H1 (cell line): ENCODE measurements around the gene PRXL2B. TPM values are rescaled to one million over a fixed set of nuclear protein-coding genes. Genes with fewer than 3 reads are reported as not detected.
"Not testable (repeated sequence)": the region's sequence is repeated elsewhere in the genome, so short reads cannot be mapped to it uniquely, and the experiment has no call there.

ENCODE experiments used
- CTCF ChIA-PET: fragments of 300-600 bp; sonication (Branson Sonifier 250); formaldehyde crosslinking; loops from one replicate; lab custom pipeline; 2021; ENCODE audit not compliant: partially characterized antibody; lab: Charles Lee
- POLR2A ChIA-PET: fragments of 300-600 bp; sonication (Branson Sonifier 250); formaldehyde crosslinking; loops from one replicate; lab custom pipeline; 2021; ENCODE audit warnings: inconsistent platforms; ENCODE audit not compliant: partially characterized antibody; lab: Charles Lee
- DNase-seq, 2 experiments: peaks; one replicate each; pipeline versions ENCODE4 v3.0.0 to v3.0.0-alpha.2; 2010 to 2022; ENCODE audit warnings: low spot score in 2 of 2, low read depth in 1 of 2, mixed read lengths in 1 of 2
- FAIRE-seq: peaks from 2 replicates; lab custom pipeline; 2011; peaks lifted over from hg19 to GRCh38; lab: Jason Lieb, UNC
- H2AFZ ChIP-seq: 2 replicates; pipeline ENCODE4 v1.8.1; 2012; ENCODE audit warnings: low read length, inconsistent platforms
- H2AK5ac ChIP-seq: 2 replicates; pipeline ENCODE4 v1.6.1; 2013; ENCODE audit warnings: low read depth, low read length
- H2BK120ac ChIP-seq: replicated peaks from 2 replicates; pipeline ENCODE3; 2013; ENCODE audit warnings: low read depth, low read length, inconsistent platforms
- H2BK12ac ChIP-seq: 2 replicates; pipeline ENCODE4 v1.6.1; 2013; ENCODE audit warnings: low read depth, low read length
- H2BK15ac ChIP-seq: 2 replicates; pipeline ENCODE4 v1.6.1; 2013; ENCODE audit warnings: low read length
- H2BK20ac ChIP-seq: 2 replicates; pipeline ENCODE4 v1.6.1; 2013; ENCODE audit warnings: low read length
- H2BK5ac ChIP-seq: 2 replicates; pipeline ENCODE4 v1.6.1; 2013; ENCODE audit warnings: low read depth, low read length
- H3K14ac ChIP-seq: 2 replicates; pipeline ENCODE4 v1.6.1; 2013; ENCODE audit warnings: inconsistent platforms; ENCODE audit not compliant: insufficient read length
- H3K18ac ChIP-seq: 2 replicates; pipeline ENCODE4 v1.6.1; 2013; ENCODE audit warnings: low read length; ENCODE audit errors: extremely low read depth
- H3K23ac ChIP-seq: 2 replicates; pipeline ENCODE4 v1.6.1; 2013; ENCODE audit warnings: inconsistent platforms; ENCODE audit not compliant: insufficient read length
- H3K23me2 ChIP-seq: 2 replicates; pipeline ENCODE4 v1.6.1; 2013; ENCODE audit warnings: low read depth, low read length
- H3K27ac ChIP-seq: 2 replicates; pipeline ENCODE4 v1.6.1; 2011; ENCODE audit warnings: low read depth, low read length, inconsistent platforms
- H3K27me3 ChIP-seq, 4 experiments: replicated peaks in 1 of 4; 1 replicate in 1 of 4; 2 replicates in 3 of 4; pipeline versions ENCODE4 v1.6.1 to v1.8.1; 2011 to 2013; ENCODE audit warnings: low read length in 3 of 4, mild to moderate bottlenecking in 3 of 4, inconsistent platforms in 2 of 4, mixed read lengths in 2 of 4, moderate library complexity in 1 of 4; ENCODE audit not compliant: control insufficient read depth in 3 of 4, insufficient read depth in 3 of 4; ENCODE audit errors: extremely low read depth in 1 of 4
- H3K36me3 ChIP-seq, 4 experiments: 2 replicates each; pipeline versions ENCODE4 v1.6.1 to v1.8.1; 2011 to 2013; ENCODE audit warnings: mild to moderate bottlenecking in 4 of 4, low read length in 3 of 4, moderate library complexity in 2 of 4, control low read depth in 1 of 4, inconsistent platforms in 1 of 4; ENCODE audit not compliant: insufficient read depth in 4 of 4, control insufficient read depth in 2 of 4
- H3K4ac ChIP-seq: replicated peaks from 2 replicates; pipeline ENCODE3; 2013; ENCODE audit warnings: low read length, low read depth, mixed read lengths, inconsistent platforms; ENCODE audit not compliant: insufficient read length
- H3K4me1 ChIP-seq, 4 experiments: replicated peaks in 1 of 4; 1 replicate in 1 of 4; 2 replicates in 3 of 4; pipeline versions ENCODE4 v1.6.1 to v1.8.1; 2011 to 2013; ENCODE audit warnings: low read length in 3 of 4, inconsistent platforms in 2 of 4, mixed read lengths in 1 of 4; ENCODE audit not compliant: insufficient read depth in 4 of 4, control insufficient read depth in 3 of 4
- H3K4me2 ChIP-seq, 2 experiments: 2 replicates each; pipeline versions ENCODE4 v1.6.1 to v1.8.1; 2011 to 2013; ENCODE audit warnings: low read depth in 2 of 2, low read length in 2 of 2, control low read depth in 1 of 2, inconsistent platforms in 1 of 2, mild to moderate bottlenecking in 1 of 2; ENCODE audit not compliant: insufficient read depth in 1 of 2
- H3K4me3 ChIP-seq, 4 experiments: fragments of 200-600, 300-600 bp in 1 of 4; sonication (generic), shearing (Covaris generic), sonication (Bioruptor Twin) in 1 of 4; 2 replicates each; pipeline versions ENCODE4 v1.5.1 to v1.8.1; 2011 to 2016; ENCODE audit warnings: low read length in 4 of 4, low read depth in 3 of 4, control low read depth in 2 of 4, inconsistent platforms in 2 of 4, mild to moderate bottlenecking in 2 of 4, mixed read lengths in 1 of 4, moderate library complexity in 1 of 4; ENCODE audit not compliant: insufficient read depth in 2 of 4; ENCODE audit errors: extremely low read depth in 1 of 4
- H3K56ac ChIP-seq: replicated peaks from 2 replicates; pipeline ENCODE3; 2013; ENCODE audit warnings: low read depth, mild to moderate bottlenecking, mixed read lengths, low read length, inconsistent platforms; ENCODE audit not compliant: insufficient read length
- H3K79me1 ChIP-seq: 2 replicates; pipeline ENCODE4 v1.6.1; 2013; ENCODE audit warnings: low read depth, low read length, control low read depth
- H3K79me2 ChIP-seq, 2 experiments: 2 replicates each; pipeline versions ENCODE4 v1.6.1 to v1.8.1; 2012 to 2013; ENCODE audit warnings: low read length in 2 of 2, mild to moderate bottlenecking in 2 of 2, inconsistent platforms in 1 of 2; ENCODE audit not compliant: insufficient read depth in 2 of 2, control insufficient read depth in 1 of 2
- H3K9ac ChIP-seq, 4 experiments: replicated peaks in 1 of 4; 1 replicate in 1 of 4; 2 replicates in 3 of 4; pipeline versions ENCODE4 v1.6.1 to v1.8.1; 2011 to 2013; ENCODE audit warnings: low read depth in 3 of 4, low read length in 3 of 4, control low read depth in 2 of 4, mild to moderate bottlenecking in 2 of 4, moderate library complexity in 2 of 4, inconsistent platforms in 1 of 4; ENCODE audit errors: extremely low read depth in 1 of 4
- H3K9me3 ChIP-seq, 2 experiments: 2 replicates each; pipeline versions ENCODE4 v1.6.1 to v1.8.1; 2012 to 2013; ENCODE audit warnings: mild to moderate bottlenecking in 2 of 2, moderate library complexity in 2 of 2, control low read depth in 1 of 2, inconsistent platforms in 1 of 2, low read depth in 1 of 2, low read length in 1 of 2, mixed read lengths in 1 of 2; ENCODE audit not compliant: insufficient read depth in 2 of 2
- H4K20me1 ChIP-seq, 2 experiments: replicated peaks in 1 of 2; 2 replicates each; pipeline versions ENCODE3 to v1.8.1; 2011 to 2013; ENCODE audit warnings: inconsistent platforms in 2 of 2, low read length in 2 of 2, mild to moderate bottlenecking in 1 of 2; ENCODE audit not compliant: insufficient read depth in 2 of 2, control insufficient read depth in 1 of 2
- H4K5ac ChIP-seq: 2 replicates; pipeline ENCODE4 v1.6.1; 2013; ENCODE audit warnings: low read length, low read depth, mixed read lengths, inconsistent platforms; ENCODE audit not compliant: insufficient read length
- H4K8ac ChIP-seq: 2 replicates; pipeline ENCODE4 v1.8.0; 2013; ENCODE audit warnings: mild to moderate bottlenecking, moderate library complexity, low read length, inconsistent platforms; ENCODE audit not compliant: insufficient read depth; ENCODE audit errors: extremely low read depth
- H4K91ac ChIP-seq: replicated peaks from 2 replicates; pipeline ENCODE3; 2013; ENCODE audit warnings: low read length, mixed read lengths, inconsistent platforms; ENCODE audit not compliant: insufficient read length
- WGBS, 2 experiments: shearing (Covaris generic) in 1 of 2; methylation state at CpG; one replicate each; pipeline versions ENCODE4 v1.1.6 to v1.1.7; 2013 to 2015; ENCODE audit warnings: low lambda C conversion rate in 2 of 2, mixed read lengths in 2 of 2, inconsistent platforms in 1 of 2, low coverage in 1 of 2, missing lambda C conversion rate in 1 of 2; ENCODE audit not compliant: insufficient replicate concordance in 2 of 2, insufficient coverage in 1 of 2, insufficient read length in 1 of 2; ENCODE audit errors: extremely low coverage in 1 of 2, missing lambda C conversion rate in 1 of 2; 5-methylcytosine and 5-hydroxymethylcytosine counted together
- polyA plus RNA-seq, 7 experiments: library from polyadenylated mRNA; depleted of rRNA in 3 of 7; stranded (reverse) in 5 of 7; unstranded in 2 of 7; fragments of >200 nt in 5 of 7; fragments of 200-250 nt in 2 of 7; gene quantifications; 1 replicate in 5 of 7; 2 replicates in 1 of 7; 4 replicates in 1 of 7; pipeline versions ENCODE4 v1.2.1 to v1.2.3, GENCODE V29; 2011 to 2013; ENCODE audit warnings: missing spikeins in 2 of 7, mixed read lengths in 2 of 7
- total RNA-seq: library from RNA; stranded (reverse); fragmentation: NEBNext Ultra II Directional; extraction: Animal tissue kit (Norgen Biotek cat#: 25700); gene quantifications from 2 replicates; pipeline ENCODE4 v1.2.1, GENCODE V29; 2021

Gene PRXL2B
- total and polyA plus RNA-seq, 2 of the 8 experiments (the other 6 are each of a cell fraction or from before 2014, with no cell fraction given) = 35.3 to 46.0 TPM

- H4K5ac ChIP-seq, H2BK15ac ChIP-seq, H3K79me2 ChIP-seq, H3K14ac ChIP-seq, H3K79me1 ChIP-seq, FAIRE-seq, H3K56ac ChIP-seq, H2BK120ac ChIP-seq, H3K4ac ChIP-seq, H3K4me3 ChIP-seq, H4K20me1 ChIP-seq, H2BK20ac ChIP-seq, H3K18ac ChIP-seq, H2AFZ ChIP-seq, H2BK5ac ChIP-seq, H3K4me1 ChIP-seq, POLR2A ChIA-PET, H4K8ac ChIP-seq, H4K91ac ChIP-seq, DNase-seq, H3K27me3 ChIP-seq, H2BK12ac ChIP-seq, H3K27ac ChIP-seq, H3K23me2 ChIP-seq, H3K4me2 ChIP-seq, H3K23ac ChIP-seq, CTCF ChIA-PET, H3K9ac ChIP-seq, H2AK5ac ChIP-seq, H3K9me3 ChIP-seq, H3K36me3 ChIP-seq: not testable (repeated sequence)
- no CpG with 5 or more reads among the region's 17 CpGs for WGBS, 2 experiments
Observed at GRCh38 chr1:2568187-2568816, 18.3 kb upstream of the PRXL2B start.
